Ishikawa (cell line): Measurements from ENCODE around the gene CAPZA1.

Source experiments
- CEBPB ChIP-seq: IDR thresholded peaks from 2 replicates; pipeline ENCODE4 v1.6.1; 2012
- CREB1 ChIP-seq: IDR thresholded peaks from 2 replicates; pipeline ENCODE4 v1.6.1; 2012; ENCODE audit warnings: low read depth
- EGR1 ChIP-seq: IDR thresholded peaks from 2 replicates; pipeline ENCODE4 v1.6.1; 2012
- EP300 ChIP-seq: IDR thresholded peaks from 2 replicates; pipeline ENCODE4 v1.6.1; 2012; ENCODE audit warnings: borderline replicate concordance
- FOXM1 ChIP-seq: IDR thresholded peaks from 2 replicates; pipeline ENCODE4 v1.6.1; 2012; ENCODE audit warnings: low read depth, borderline replicate concordance
- MAX ChIP-seq: IDR thresholded peaks from 2 replicates; pipeline ENCODE4 v1.6.1; 2012
- NFIC ChIP-seq: IDR thresholded peaks from 2 replicates; pipeline ENCODE4 v1.6.1; 2012
- RAD21 ChIP-seq: IDR thresholded peaks from 2 replicates; pipeline ENCODE4 v1.6.1; 2012; ENCODE audit warnings: low read depth
- REST ChIP-seq: IDR thresholded peaks from 2 replicates; pipeline ENCODE4 v1.6.1; 2012; ENCODE audit warnings: low read depth, mild to moderate bottlenecking
- TAF1 ChIP-seq: IDR thresholded peaks from 2 replicates; pipeline ENCODE4 v1.6.1; 2012; ENCODE audit warnings: low read depth, mild to moderate bottlenecking
- TCF12 ChIP-seq: IDR thresholded peaks from 2 replicates; pipeline ENCODE4 v1.6.1; 2012; ENCODE audit warnings: low read depth
- TEAD4 ChIP-seq: IDR thresholded peaks from 2 replicates; pipeline ENCODE4 v1.6.1; 2012
- USF1 ChIP-seq: IDR thresholded peaks from 2 replicates; pipeline ENCODE4 v1.6.1; 2012
- YY1 ChIP-seq: IDR thresholded peaks from 2 replicates; pipeline ENCODE4 v1.6.1; 2012; ENCODE audit warnings: low read depth
- ZBTB7A ChIP-seq: IDR thresholded peaks from 2 replicates; pipeline ENCODE4 v1.6.1; 2012; ENCODE audit warnings: low read depth

The CAPZA1 gene

DNA sequence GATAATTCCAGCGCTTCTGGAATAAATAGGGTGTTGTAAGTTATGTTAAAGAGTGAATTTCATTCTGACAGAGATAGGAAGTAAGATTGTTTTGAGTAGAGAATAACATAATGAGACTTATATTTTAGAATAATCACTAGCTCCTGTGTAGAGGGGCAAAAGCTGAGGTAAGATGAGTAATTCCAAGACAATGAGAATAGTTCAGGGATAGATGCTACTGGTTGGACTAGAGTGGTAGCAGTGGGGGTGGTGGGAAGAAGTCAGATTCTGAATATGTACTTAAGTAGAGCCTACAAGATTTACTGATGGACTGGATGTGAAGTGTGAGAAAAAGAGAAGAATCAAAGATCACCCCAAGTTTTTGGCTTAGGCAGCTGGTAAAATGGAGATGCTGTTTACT lies 31.6 kb downstream of the CAPZA1 start:
- TF ChIP-seq NFIC: no peak
- no peak for TF ChIP-seq YY1
- TF ChIP-seq TEAD4: no peak
- TF ChIP-seq REST: no peak
- TF ChIP-seq RAD21: no peak
- no peak for TF ChIP-seq USF1
- TF ChIP-seq TAF1: no peak
- no peak for TF ChIP-seq FOXM1
- no peak for TF ChIP-seq CEBPB
- no peak for TF ChIP-seq ZBTB7A
- TF ChIP-seq MAX: no peak
- TF ChIP-seq EGR1: no peak
- TF ChIP-seq CREB1: no peak
- TF ChIP-seq TCF12: no peak
- no peak for TF ChIP-seq EP300

GRCh38 chr1:112665857-112666256 lies 46.2 kb downstream of the CAPZA1 start:
- TF ChIP-seq ZBTB7A (no peak), EGR1 (no peak), TCF12 (no peak), TAF1 (no peak), YY1 (no peak), MAX (no peak), FOXM1 (no peak)

GRCh38 chr1:112666946-112667345 lies 47.3 kb downstream of the CAPZA1 start:
- no peak for TF ChIP-seq EP300
- TF ChIP-seq TEAD4: no peak
- no peak for TF ChIP-seq REST
- no peak for TF ChIP-seq TAF1

- TF ChIP-seq TAF1: no peak
These were observed 52.4 kb downstream of the CAPZA1 start for GRCh38 chr1:112672009-112672408.

- TF ChIP-seq FOXM1 (no peak), REST (no peak), ZBTB7A (no peak), CEBPB (no peak), EGR1 (no peak), TAF1 (no peak), EP300 (no peak), MAX (no peak), RAD21 (no peak), NFIC (no peak), TCF12 (no peak), CREB1 (no peak), YY1 (no peak), TEAD4 (no peak), USF1 (no peak)
These were observed 53.2 kb downstream of the CAPZA1 start for GRCh38 chr1:112672842-112673241.
